ENCODE measurements around the gene TAX1BP3.
"Not testable (repeated sequence)": the region's sequence is repeated elsewhere in the genome, so short reads cannot be mapped to it uniquely, and the experiment has no call there.

The TAX1BP3 gene

GRCh38 chr17:3668279-3669084, at the start of gene TAX1BP3, which contains the start of gene EMC6:
TAX1BP3 (minus strand) TSS chr17:3668578; CDS start chr17:3668526, 52 bp downstream.
EMC6 (plus strand) TSS chr17:3668812; CDS start chr17:3669147, 335 bp downstream.
- peak; percentile 97 for DNase-seq

GRCh38 chr17:3715296-3715695, 46.9 kb upstream of the TAX1BP3 start:
- DNase-seq, result no peak

GRCh38 chr17:3712811-3713463, 44.6 kb upstream of the TAX1BP3 start:
- no peak for DNase-seq

- no peak for DNase-seq
These were observed 42.6 kb upstream of the TAX1BP3 start for GRCh38 chr17:3710951-3711383.

GRCh38 chr17:3708366-3708765, 40.0 kb upstream of the TAX1BP3 start:
- DNase-seq, result no peak

GRCh38 chr17:3705718-3705984, 37.3 kb upstream of the TAX1BP3 start:
- not testable (repeated sequence) for DNase-seq

GRCh38 chr17:3704931-3705717, 36.7 kb upstream of the TAX1BP3 start:
- DNase-seq, result no peak

- not testable (repeated sequence) for DNase-seq
These were observed 33.7 kb upstream of the TAX1BP3 start for GRCh38 chr17:3702041-3702539.

- no peak for DNase-seq
These were observed 31.6 kb upstream of the TAX1BP3 start for GRCh38 chr17:3699951-3700350.

- no peak for DNase-seq
These were observed 29.8 kb upstream of the TAX1BP3 start for GRCh38 chr17:3698139-3698538.

GRCh38 chr17:3697103-3697476, 28.7 kb upstream of the TAX1BP3 start:
- no peak for DNase-seq

GRCh38 chr17:3695723-3696411, 27.5 kb upstream of the TAX1BP3 start, which contains the start of gene P2RX5:
P2RX5 (minus strand) TSS chr17:3696155; CDS start chr17:3696005, 150 bp downstream.
- DNase-seq, result no peak

GRCh38 chr17:3695129-3695722, 26.8 kb upstream of the TAX1BP3 start:
- no peak for DNase-seq

- no peak for DNase-seq
These were observed 25.5 kb upstream of the TAX1BP3 start for GRCh38 chr17:3693829-3694231.

GRCh38 chr17:3693141-3693540, 24.8 kb upstream of the TAX1BP3 start:
- no peak for DNase-seq

- no peak for DNase-seq
These were observed 24.0 kb upstream of the TAX1BP3 start for GRCh38 chr17:3692346-3692745.

GRCh38 chr17:3691617-3692067, 23.3 kb upstream of the TAX1BP3 start:
- DNase-seq, result no peak

- DNase-seq, result no peak
These were observed 21.8 kb upstream of the TAX1BP3 start for GRCh38 chr17:3690094-3690715.

GRCh38 chr17:3689262-3690093, 21.1 kb upstream of the TAX1BP3 start:
- DNase-seq, result no peak

- DNase-seq, result no peak
These were observed 20.5 kb upstream of the TAX1BP3 start for GRCh38 chr17:3688852-3689261.

Measured in NCI-H1694 treated with DMSO at 0.1 percent for 48 hours (cell line).